Epithelial cell of proximal tubule (primary cell): Measurements from ENCODE around the gene ATRNL1. TPM values are rescaled to one million over a fixed set of nuclear protein-coding genes. Genes with fewer than 3 reads are reported as not detected.
"Not testable (repeated sequence)": the region's sequence is repeated elsewhere in the genome, so short reads cannot be mapped to it uniquely, and the experiment has no call there.

Experiments used
- DNase-seq: peaks from one replicate; pipeline ENCODE4 v3.0.0-alpha.2; 2011; ENCODE audit warnings: low read depth
- H3K4me3 ChIP-seq: 2 replicates; pipeline ENCODE4 v1.5.1; 2011; ENCODE audit warnings: low read depth, mild to moderate bottlenecking, low read length
- CTCF ChIP-seq: conservative IDR thresholded peaks from 2 replicates; pipeline ENCODE4 v1.5.1; 2012; ENCODE audit warnings: low read depth, mild to moderate bottlenecking, low read length
- total RNA-seq: library from RNA; depleted of rRNA; stranded (reverse); fragments of >200 nt; gene quantifications from 2 replicates; pipeline ENCODE4 v1.2.3, GENCODE V29; 2015

ATRNL1 gene
- total RNA-seq, 1 donor from 2014 or later: 12.4 TPM

GRCh38 chr10:115335366-115335765, 242.2 kb downstream of the ATRNL1 start:
- TF ChIP-seq CTCF: no peak
- DNase-seq: no peak
- H3K4me3 ChIP-seq: no peak overlapping the region

- no peak overlapping the region for H3K4me3 ChIP-seq
- peak; percentile 92 for TF ChIP-seq CTCF
- DNase-seq: peak; percentile 31
Measured at GRCh38 chr10:115355162-115355760, 262.1 kb downstream of the ATRNL1 start.

GRCh38 chr10:115367920-115368319, 274.8 kb downstream of the ATRNL1 start:
- not testable (repeated sequence) for DNase-seq, H3K4me3 ChIP-seq

GRCh38 chr10:115379064-115379463, 285.9 kb downstream of the ATRNL1 start:
- no peak overlapping the region for H3K4me3 ChIP-seq
- no peak for DNase-seq
- TF ChIP-seq CTCF: no peak

GRCh38 chr10:115384665-115385064, 291.5 kb downstream of the ATRNL1 start:
- TF ChIP-seq CTCF: no peak
- DNase-seq: no peak
- H3K4me3 ChIP-seq: no peak overlapping the region

- no peak for DNase-seq
- H3K4me3 ChIP-seq: no peak overlapping the region
- TF ChIP-seq CTCF: no peak
Measured at GRCh38 chr10:115390607-115391006, 297.4 kb downstream of the ATRNL1 start.

GRCh38 chr10:115398026-115398425, 304.9 kb downstream of the ATRNL1 start:
- no peak for DNase-seq
- TF ChIP-seq CTCF: no peak
- H3K4me3 ChIP-seq: no peak overlapping the region
